B cell (primary cell): ENCODE results near the gene IFIT5. TPM values are rescaled to one million over a fixed set of nuclear protein-coding genes. Genes with fewer than 3 reads are reported as not detected.

Source experiments
- ATAC-seq: fragments of 200-7000 bp; cut with Tn5 transposase; one replicate; pipeline ENCODE4 v1.10.0; 2021; ENCODE audit warnings: low read depth, mild to moderate bottlenecking, moderate number of reproducible peaks, moderate library complexity
- CTCF ChIA-PET: fragments of 350-600 bp; sonication (Branson Sonifier 250); formaldehyde crosslinking; loops from one replicate; lab custom pipeline; 2021; ENCODE audit warnings: antibody characterized with exemption, inconsistent platforms; lab: Charles Lee
- POLR2A ChIA-PET: fragments of 350-600 bp; sonication (Branson Sonifier 250); formaldehyde crosslinking; loops from one replicate; lab custom pipeline; 2021; ENCODE audit warnings: antibody characterized with exemption; lab: Charles Lee
- DNase-seq: peaks from one replicate; pipeline ENCODE4 v3.0.0; 2013
- H2AFZ ChIP-seq: 2 replicates; pipeline ENCODE4 v1.6.1; 2012; ENCODE audit warnings: mild to moderate bottlenecking, low read depth, low read length; ENCODE audit not compliant: insufficient read depth, poor library complexity, severe bottlenecking
- H3K27ac ChIP-seq, 2 donors: 1 replicate in 1 of 2; 2 replicates in 1 of 2; pipeline ENCODE4 v1.5.1; 2012 to 2013; ENCODE audit warnings: low read length in 2 of 2, mild to moderate bottlenecking in 2 of 2, moderate library complexity in 1 of 2
- H3K27me3 ChIP-seq, 4 experiments: fragments of 200-600 bp in 1 of 4; sonication (generic) in 1 of 4; replicated peaks in 1 of 4; 1 replicate in 2 of 4; 2 replicates in 2 of 4; pipeline versions ENCODE4 v1.6.1 to v1.7.0; 2013 to 2016; ENCODE audit warnings: low read length in 3 of 4, mild to moderate bottlenecking in 2 of 4, mixed read lengths in 1 of 4, moderate library complexity in 1 of 4; ENCODE audit not compliant: insufficient read depth in 4 of 4, control insufficient read depth in 3 of 4; ENCODE audit errors: control extremely low read depth in 1 of 4
- H3K36me3 ChIP-seq, 2 experiments: replicated peaks in 1 of 2; 1 replicate in 1 of 2; 2 replicates in 1 of 2; pipeline versions ENCODE4 v1.6.1 to v1.7.1; 2013; ENCODE audit warnings: low read length in 1 of 2; ENCODE audit not compliant: insufficient read depth in 2 of 2, control insufficient read depth in 1 of 2; ENCODE audit errors: control extremely low read depth in 1 of 2, extremely low read depth in 1 of 2
- H3K4me1 ChIP-seq, 2 donors: fragments of 200-600 bp in 1 of 2; sonication (generic) in 1 of 2; 1 replicate in 1 of 2; 2 replicates in 1 of 2; pipeline versions ENCODE4 v1.5.1 to v1.6.1; 2013 to 2017; ENCODE audit warnings: low read length in 2 of 2; ENCODE audit not compliant: control insufficient read depth in 2 of 2, insufficient read depth in 2 of 2
- H3K4me2 ChIP-seq: replicated peaks from 2 replicates; pipeline ENCODE3; 2012; ENCODE audit warnings: mild to moderate bottlenecking, low read depth, low read length; ENCODE audit not compliant: poor library complexity, severe bottlenecking
- H3K4me3 ChIP-seq, 5 experiments: fragments of 200-600 bp in 1 of 5; sonication (generic) in 1 of 5; 1 replicate in 3 of 5; 2 replicates in 2 of 5; pipeline versions ENCODE4 v1.5.1 to v1.7.0; 2011 to 2016; ENCODE audit warnings: low read length in 4 of 5, mild to moderate bottlenecking in 4 of 5, low read depth in 2 of 5, control low read depth in 1 of 5, moderate library complexity in 1 of 5; ENCODE audit not compliant: insufficient read depth in 1 of 5; ENCODE audit errors: control extremely low read depth in 1 of 5, extremely low read depth in 1 of 5
- H3K79me2 ChIP-seq: fragments of 200-600 bp; sonication (generic); one replicate; pipeline ENCODE4 v1.6.0; 2016; ENCODE audit warnings: low read length; ENCODE audit not compliant: control insufficient read depth, insufficient read depth
- H3K9ac ChIP-seq: fragments of 200-600 bp; sonication (generic); 2 replicates; pipeline ENCODE4 v1.6.1; 2017; ENCODE audit warnings: mild to moderate bottlenecking, low read length, moderate library complexity
- H3K9me3 ChIP-seq, 3 donors: one replicate each; pipeline versions ENCODE4 v1.6.1 to v1.7.1; 2013; ENCODE audit warnings: low read length in 2 of 3; ENCODE audit not compliant: control insufficient read depth in 2 of 3, insufficient read depth in 1 of 3; ENCODE audit errors: control extremely low read depth in 1 of 3
- H4K20me1 ChIP-seq: 2 replicates; pipeline ENCODE4 v1.6.0; 2012; ENCODE audit warnings: mild to moderate bottlenecking, low read length; ENCODE audit not compliant: insufficient read depth, control insufficient read depth, poor library complexity, severe bottlenecking
- H3K27ac Mint-ChIP-seq: one replicate; pipeline ENCODE4 v1.8.0; 2021; ENCODE audit warnings: mixed read lengths
- H3K27me3 Mint-ChIP-seq: one replicate; pipeline ENCODE4 v1.8.0; 2021; ENCODE audit warnings: mixed read lengths
- H3K4me1 Mint-ChIP-seq: one replicate; pipeline ENCODE4 v1.8.0; 2021; ENCODE audit warnings: mixed read lengths
- H3K4me3 Mint-ChIP-seq: one replicate; pipeline ENCODE4 v1.8.0; 2021; ENCODE audit warnings: mixed read lengths
- H3K9me3 Mint-ChIP-seq: one replicate; pipeline ENCODE4 v1.8.0; 2022; ENCODE audit warnings: mixed read lengths; ENCODE audit not compliant: insufficient read depth
- CTCF ChIP-seq: fragments of 200-600 bp; IDR thresholded peaks from one replicate; pipeline ENCODE4 v1.8.0; 2022; ENCODE audit warnings: antibody characterized with exemption, mild to moderate bottlenecking
- EZH2 ChIP-seq: IDR thresholded peaks from 2 replicates; pipeline ENCODE4 v1.6.1; 2012; ENCODE audit warnings: borderline replicate concordance, low read depth, mild to moderate bottlenecking, moderate library complexity, low read length; ENCODE audit not compliant: insufficient read depth, poor library complexity, severe bottlenecking
- WGBS: methylation state at CpG from one replicate; pipeline ENCODE4 v1.1.5; 2013; ENCODE audit warnings: missing lambda C conversion rate; ENCODE audit not compliant: insufficient coverage; 5-methylcytosine and 5-hydroxymethylcytosine counted together
- intact Hi-C: fragments of 100-400 bp; cut with micrococcal nuclease; formaldehyde crosslinking; loops from one replicate; pipeline ENCODE4 v1.10.0; 2022
- polyA plus RNA-seq: library from polyadenylated mRNA; depleted of rRNA; stranded (reverse); fragments of >200 nt; gene quantifications from 2 replicates; pipeline ENCODE4 v1.2.3, GENCODE V29; 2012
- total RNA-seq, 2 donors: library from RNA; stranded (reverse); fragments of 120-200 nt in 1 of 2; gene quantifications; 1 replicate in 1 of 2; 2 replicates in 1 of 2; pipeline versions ENCODE4 v1.2.3 to v1.2.4, GENCODE V29; 2013 to 2022

IFIT5 gene
- total and polyA plus RNA-seq, 2 donors (not counting 1 experiment from before 2014, with no cell fraction given), result 7.0 to 23.2 TPM

GRCh38 chr10:89395141-89395540 is 19.2 kb upstream of the IFIT5 start:
- no peak overlapping the region for H3K9ac ChIP-seq
- H3K9me3 Mint-ChIP-seq, result no peaks in the 10 kb centered on the region
- H3K4me2 ChIP-seq, result no peak overlapping the region
- intact Hi-C loops, result no loop called here
- peaks cover 28% of the 10 kb centered on the region for H3K4me1 Mint-ChIP-seq
- 100% methylated on average over 2 of the region's 2 CpGs for WGBS
- H2AFZ ChIP-seq, result no peak overlapping the region
- no peak overlapping the region for H3K27ac Mint-ChIP-seq
- H3K79me2 ChIP-seq, result peaks cover 29% of the 10 kb centered on the region
- H3K9me3 ChIP-seq, result no peaks in the 10 kb centered on the region
- H3K36me3 ChIP-seq, result no peaks in the 10 kb centered on the region
- no peak overlapping the region for H3K4me3 ChIP-seq
- ChIA-PET CTCF (no interaction called here), POLR2A (no interaction called here)
- no peak overlapping the region for H3K4me3 Mint-ChIP-seq
- H3K4me1 ChIP-seq, result peaks cover 19 to 20% of the 10 kb centered on the region in 2 donors
- DNase-seq, result no peak
- no peaks in the 10 kb centered on the region for H3K27me3 ChIP-seq
- no peaks in the 10 kb centered on the region for H3K27me3 Mint-ChIP-seq
- H4K20me1 ChIP-seq, result no peaks in the 10 kb centered on the region
- H3K27ac ChIP-seq, result no peak overlapping the region
- TF ChIP-seq CTCF (no peak), EZH2 (no peak)
- ATAC-seq, result no peak

GRCh38 chr10:89398003-89398749 is 16.2 kb upstream of the IFIT5 start:
- peaks cover 14% of the 10 kb centered on the region for H3K4me1 Mint-ChIP-seq
- POLR2A ChIA-PET, result interaction anchor here (1.1 kb wide), 1 partner anchor 16 kb away, joined by 4 read pairs; the partner anchor contains the start of gene IFIT5

More at GRCh38 chr10:89398003-89398749, 16.2 kb upstream of the IFIT5 start:
- H3K9me3 ChIP-seq, result no peaks in the 10 kb centered on the region
- TF ChIP-seq EZH2 (no peak), CTCF (no peak)
- H3K36me3 ChIP-seq, result peaks cover 0 to 7% of the 10 kb centered on the region in 2 experiments
- DNase-seq, result no peak
- H4K20me1 ChIP-seq, result no peaks in the 10 kb centered on the region
- no peaks in the 10 kb centered on the region for H3K27me3 Mint-ChIP-seq
- H3K9me3 Mint-ChIP-seq, result no peaks in the 10 kb centered on the region
- H3K79me2 ChIP-seq, result peaks cover 24% of the 10 kb centered on the region
- no peak overlapping the region for H3K9ac ChIP-seq
- WGBS, result 92% methylated on average over 4 of the region's 5 CpGs
- no peak overlapping the region for H3K27ac Mint-ChIP-seq
- H3K27me3 ChIP-seq, result no peaks in the 10 kb centered on the region
- CTCF ChIA-PET, result no interaction called here
- no peak overlapping the region for H3K4me2 ChIP-seq
- no peak overlapping the region for H3K4me3 ChIP-seq
- no peak overlapping the region for H3K4me3 Mint-ChIP-seq
- H2AFZ ChIP-seq, result no peak overlapping the region
- no peak overlapping the region for H3K27ac ChIP-seq
- ATAC-seq, result no peak
- peaks cover 6 to 9% of the 10 kb centered on the region in 2 donors for H3K4me1 ChIP-seq
- intact Hi-C loops, result no loop called here
